GM12878 (cell line): ENCODE results near the gene EML5. TPM values are rescaled to one million over a fixed set of nuclear protein-coding genes. Genes with fewer than 3 reads are reported as not detected.
A peak's percentile ranks its signal among the peaks of the same experiment; 100 is the strongest.

Experiments
- CREM ChIP-seq: IDR thresholded peaks from 2 replicates; pipeline ENCODE4 v1.6.1; 2014; ENCODE audit warnings: antibody characterized with exemption, low read depth
- EED ChIP-seq: sonication (generic); IDR thresholded peaks from 2 replicates; pipeline ENCODE4 v1.6.1; 2016; ENCODE audit warnings: antibody characterized with exemption, low read depth
- FOXK2 ChIP-seq: fragments of 450-650 bp; IDR thresholded peaks from 2 replicates; pipeline ENCODE4 v1.6.1; 2017; ENCODE audit warnings: mild to moderate bottlenecking, moderate library complexity
- FOXM1 ChIP-seq: IDR thresholded peaks from 2 replicates; pipeline ENCODE4 v1.6.1; 2012; ENCODE audit warnings: low read depth, mild to moderate bottlenecking, inconsistent platforms, low read length, moderate library complexity
- GATAD2B ChIP-seq: fragments of 450-650 bp; conservative IDR thresholded peaks from 2 replicates; pipeline ENCODE4 v1.6.1; 2017; ENCODE audit warnings: low read depth, mild to moderate bottlenecking, moderate library complexity
- IKZF1 ChIP-seq: fragments of 450-650 bp; conservative IDR thresholded peaks from 2 replicates; pipeline ENCODE4 v1.6.1; 2017; ENCODE audit warnings: antibody characterized with exemption, mild to moderate bottlenecking
- JUND ChIP-seq: IDR thresholded peaks from 2 replicates; pipeline ENCODE4 v1.6.1; 2012; ENCODE audit warnings: low read depth, mild to moderate bottlenecking, low read length, improper control_type of control experiment, moderate library complexity
- KLF5 ChIP-seq: fragments of 450-650 bp; IDR thresholded peaks from 2 replicates; pipeline ENCODE4 v1.6.1; 2014; ENCODE audit warnings: mild to moderate bottlenecking; ENCODE audit not compliant: partially characterized antibody
- LARP7 ChIP-seq: fragments of 450-650 bp; IDR thresholded peaks from 2 replicates; pipeline ENCODE4 v1.6.1; 2017; ENCODE audit warnings: mild to moderate bottlenecking
- MEF2B ChIP-seq: fragments of 450-650 bp; IDR thresholded peaks from 2 replicates; pipeline ENCODE4 v1.6.1; 2018; ENCODE audit warnings: mild to moderate bottlenecking, moderate library complexity; ENCODE audit not compliant: partially characterized antibody, poor library complexity, severe bottlenecking
- MYC ChIP-seq: IDR thresholded peaks from 2 replicates; pipeline ENCODE4 v1.6.1; 2011; ENCODE audit warnings: mild to moderate bottlenecking, low read length, moderate library complexity, inconsistent platforms; ENCODE audit not compliant: insufficient read depth, insufficient replicate concordance, insufficient read length, severe bottlenecking
- NFXL1 ChIP-seq: fragments of 450-650 bp; IDR thresholded peaks from 2 replicates; pipeline ENCODE4 v1.6.1; 2017; ENCODE audit warnings: antibody characterized with exemption, mild to moderate bottlenecking, borderline replicate concordance
- NR2C1 ChIP-seq: fragments of 450-650 bp; IDR thresholded peaks from 2 replicates; pipeline ENCODE4 v1.6.1; 2017; ENCODE audit warnings: antibody characterized with exemption, mild to moderate bottlenecking, moderate library complexity
- NR2C2 ChIP-seq: IDR thresholded peaks from 2 replicates; pipeline ENCODE4 v1.6.1; 2011; ENCODE audit warnings: borderline replicate concordance, low read depth; ENCODE audit not compliant: control insufficient read depth, insufficient read length
- NRF1 ChIP-seq: conservative IDR thresholded peaks from 2 replicates; pipeline ENCODE4 v1.6.1; 2011; ENCODE audit warnings: mild to moderate bottlenecking, low read depth, low read length, improper control_type of control experiment
- PAX8 ChIP-seq: fragments of 450-650 bp; IDR thresholded peaks from 2 replicates; pipeline ENCODE4 v1.6.1; 2017; ENCODE audit warnings: mild to moderate bottlenecking, moderate library complexity
- POLR2A ChIP-seq: IDR thresholded peaks from 2 replicates; pipeline ENCODE4 v1.6.1; 2011; ENCODE audit warnings: low read depth, mild to moderate bottlenecking, low read length
- SIX5 ChIP-seq: IDR thresholded peaks from 2 replicates; pipeline ENCODE4 v1.6.1; 2011; ENCODE audit warnings: mild to moderate bottlenecking, low read depth, low read length, moderate library complexity; ENCODE audit not compliant: severe bottlenecking
- STAT1 ChIP-seq: fragments of 450-650 bp; conservative IDR thresholded peaks from 2 replicates; pipeline ENCODE4 v1.6.1; 2014; ENCODE audit warnings: antibody characterized with exemption, mild to moderate bottlenecking
- SUPT20H ChIP-seq: IDR thresholded peaks from 2 replicates; pipeline ENCODE4 v1.6.1; 2011; ENCODE audit warnings: low read depth, mild to moderate bottlenecking, low read length, moderate library complexity, borderline replicate concordance; ENCODE audit not compliant: control insufficient read depth
- ZBED1 ChIP-seq: IDR thresholded peaks from 2 replicates; pipeline ENCODE4 v1.6.1; 2016; ENCODE audit warnings: borderline replicate concordance
- ZNF207 ChIP-seq: fragments of 450-650 bp; IDR thresholded peaks from 2 replicates; pipeline ENCODE4 v1.6.1; 2014; ENCODE audit warnings: antibody characterized with exemption, mild to moderate bottlenecking, borderline replicate concordance
- polyA plus RNA-seq, 11 experiments: library from polyadenylated mRNA; depleted of rRNA in 4 of 11; unstranded in 6 of 11; stranded (reverse) in 5 of 11; fragments of >200 nt; fragmentation: Nextera tagmentation in 4 of 11; fragmentation: Illumina TruSeq in 1 of 11; extraction: Ambion mirVana in 4 of 11; extraction: Trizol in 1 of 11; gene quantifications; 1 replicate in 1 of 11; 2 replicates in 10 of 11; pipeline versions ENCODE4 v1.2.1 to v1.2.3, GENCODE V29; 2011 to 2016; ENCODE audit warnings: inconsistent platforms in 2 of 11, missing spikeins in 2 of 11, low read depth in 1 of 11
- total RNA-seq, 4 experiments: library from RNA; depleted of rRNA in 3 of 4; stranded (reverse); fragments of >200 nt in 3 of 4; fragmentation: Illumina TruSeq in 1 of 4; extraction: Trizol in 1 of 4; gene quantifications; 2 replicates each; pipeline versions ENCODE4 v1.2.1 to v1.2.3, GENCODE V29; 2013 to 2021
- TF ChIP-seq, protein P1 (sequence below): fragments of 450-650 bp; formaldehyde crosslinking; IDR thresholded peaks from 2 replicates; pipeline ENCODE4 v1.5.0; 2022; ENCODE audit warnings: mild to moderate bottlenecking, missing genetic modification characterization
- TF ChIP-seq, protein P2 (sequence below): IDR thresholded peaks from 2 replicates; pipeline ENCODE4 v1.6.1; 2012; ENCODE audit warnings: mild to moderate bottlenecking, low read depth, low read length

EML5 gene
- total and polyA plus RNA-seq, 10 of the 15 experiments (the other 5 are each of a cell fraction or from before 2014, with no cell fraction given) = 0.08 to 0.35 (median 0.22) TPM; not detected in 1

DNA sequence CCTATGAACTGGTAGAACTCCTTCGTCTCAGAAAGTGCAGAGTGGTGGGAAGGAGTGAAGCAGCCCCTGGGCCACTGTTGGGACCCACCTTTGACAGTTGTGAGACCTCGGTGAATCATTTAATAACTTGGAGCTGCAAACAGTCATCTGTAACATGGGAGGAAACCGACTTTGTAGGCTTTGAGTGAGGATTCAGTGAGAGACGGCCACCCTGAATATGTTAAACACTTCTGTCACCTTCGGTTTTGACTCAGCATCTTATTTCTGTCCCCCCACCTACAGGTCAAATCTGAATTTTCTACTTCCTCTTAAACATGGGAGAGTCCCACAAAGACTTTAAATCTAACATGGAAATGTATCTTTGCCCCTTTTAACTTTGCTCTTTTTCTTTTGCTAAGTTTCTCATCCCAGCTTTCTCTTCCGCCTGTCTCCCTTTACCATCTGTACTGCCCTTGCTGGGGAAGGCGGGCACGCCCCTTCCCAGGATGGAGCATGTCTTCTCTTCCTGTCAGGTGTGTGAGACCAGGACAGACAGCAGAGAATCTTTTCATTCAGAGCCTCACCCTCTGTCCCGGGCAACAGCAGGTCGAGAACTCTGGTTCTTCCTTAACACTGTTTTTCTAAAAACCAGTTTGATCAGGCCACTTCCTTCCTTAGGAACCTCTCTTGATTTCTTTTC is 192.9 kb downstream of the EML5 start (continued):
- TF ChIP-seq IKZF1 (peak; percentile 88), MEF2B (peak; percentile 77), MYC (no peak), NFXL1 (no peak), PAX8 (no peak), LARP7 (no peak; the same call in 1 of the 2 replicates), SUPT20H (no peak), POLR2A (no peak; the same call in 1 of the 2 replicates), NRF1 (no peak), ZBED1 (peak; percentile 4; the same call in 1 of the 2 replicates), GATAD2B (0 out of 2 replicates have a peak, but pooled peaks have one; percentile 68), ZNF207 (no peak), SIX5 (no peak), NR2C2 (no peak), JUND (peak; percentile 85; the same call in 1 of the 2 replicates), FOXM1 (peak; percentile 93), EED (peak; percentile 92), FOXK2 (no peak), STAT1 (no peak), CREM (peak; percentile 89), NR2C1 (peak; percentile 55; the same call in 1 of the 2 replicates), KLF5 (no peak)
- TF ChIP-seq, protein P1, sequence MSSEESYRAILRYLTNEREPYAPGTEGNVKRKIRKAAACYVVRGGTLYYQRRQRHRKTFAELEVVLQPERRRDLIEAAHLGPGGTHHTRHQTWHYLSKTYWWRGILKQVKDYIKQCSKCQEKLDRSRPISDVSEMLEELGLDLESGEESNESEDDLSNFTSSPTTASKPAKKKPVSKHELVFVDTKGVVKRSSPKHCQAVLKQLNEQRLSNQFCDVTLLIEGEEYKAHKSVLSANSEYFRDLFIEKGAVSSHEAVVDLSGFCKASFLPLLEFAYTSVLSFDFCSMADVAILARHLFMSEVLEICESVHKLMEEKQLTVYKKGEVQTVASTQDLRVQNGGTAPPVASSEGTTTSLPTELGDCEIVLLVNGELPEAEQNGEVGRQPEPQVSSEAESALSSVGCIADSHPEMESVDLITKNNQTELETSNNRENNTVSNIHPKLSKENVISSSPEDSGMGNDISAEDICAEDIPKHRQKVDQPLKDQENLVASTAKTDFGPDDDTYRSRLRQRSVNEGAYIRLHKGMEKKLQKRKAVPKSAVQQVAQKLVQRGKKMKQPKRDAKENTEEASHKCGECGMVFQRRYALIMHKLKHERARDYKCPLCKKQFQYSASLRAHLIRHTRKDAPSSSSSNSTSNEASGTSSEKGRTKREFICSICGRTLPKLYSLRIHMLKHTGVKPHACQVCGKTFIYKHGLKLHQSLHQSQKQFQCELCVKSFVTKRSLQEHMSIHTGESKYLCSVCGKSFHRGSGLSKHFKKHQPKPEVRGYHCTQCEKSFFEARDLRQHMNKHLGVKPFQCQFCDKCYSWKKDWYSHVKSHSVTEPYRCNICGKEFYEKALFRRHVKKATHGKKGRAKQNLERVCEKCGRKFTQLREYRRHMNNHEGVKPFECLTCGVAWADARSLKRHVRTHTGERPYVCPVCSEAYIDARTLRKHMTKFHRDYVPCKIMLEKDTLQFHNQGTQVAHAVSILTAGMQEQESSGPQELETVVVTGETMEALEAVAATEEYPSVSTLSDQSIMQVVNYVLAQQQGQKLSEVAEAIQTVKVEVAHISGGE (CRISPR knock-in tag) = no peak
- TF ChIP-seq, protein P2, sequence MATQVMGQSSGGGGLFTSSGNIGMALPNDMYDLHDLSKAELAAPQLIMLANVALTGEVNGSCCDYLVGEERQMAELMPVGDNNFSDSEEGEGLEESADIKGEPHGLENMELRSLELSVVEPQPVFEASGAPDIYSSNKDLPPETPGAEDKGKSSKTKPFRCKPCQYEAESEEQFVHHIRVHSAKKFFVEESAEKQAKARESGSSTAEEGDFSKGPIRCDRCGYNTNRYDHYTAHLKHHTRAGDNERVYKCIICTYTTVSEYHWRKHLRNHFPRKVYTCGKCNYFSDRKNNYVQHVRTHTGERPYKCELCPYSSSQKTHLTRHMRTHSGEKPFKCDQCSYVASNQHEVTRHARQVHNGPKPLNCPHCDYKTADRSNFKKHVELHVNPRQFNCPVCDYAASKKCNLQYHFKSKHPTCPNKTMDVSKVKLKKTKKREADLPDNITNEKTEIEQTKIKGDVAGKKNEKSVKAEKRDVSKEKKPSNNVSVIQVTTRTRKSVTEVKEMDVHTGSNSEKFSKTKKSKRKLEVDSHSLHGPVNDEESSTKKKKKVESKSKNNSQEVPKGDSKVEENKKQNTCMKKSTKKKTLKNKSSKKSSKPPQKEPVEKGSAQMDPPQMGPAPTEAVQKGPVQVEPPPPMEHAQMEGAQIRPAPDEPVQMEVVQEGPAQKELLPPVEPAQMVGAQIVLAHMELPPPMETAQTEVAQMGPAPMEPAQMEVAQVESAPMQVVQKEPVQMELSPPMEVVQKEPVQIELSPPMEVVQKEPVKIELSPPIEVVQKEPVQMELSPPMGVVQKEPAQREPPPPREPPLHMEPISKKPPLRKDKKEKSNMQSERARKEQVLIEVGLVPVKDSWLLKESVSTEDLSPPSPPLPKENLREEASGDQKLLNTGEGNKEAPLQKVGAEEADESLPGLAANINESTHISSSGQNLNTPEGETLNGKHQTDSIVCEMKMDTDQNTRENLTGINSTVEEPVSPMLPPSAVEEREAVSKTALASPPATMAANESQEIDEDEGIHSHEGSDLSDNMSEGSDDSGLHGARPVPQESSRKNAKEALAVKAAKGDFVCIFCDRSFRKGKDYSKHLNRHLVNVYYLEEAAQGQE = 0 out of 2 replicates have a peak, but pooled peaks have one; percentile 17
